ENCODE results near the gene RAB37.

Gene RAB37

DNA sequence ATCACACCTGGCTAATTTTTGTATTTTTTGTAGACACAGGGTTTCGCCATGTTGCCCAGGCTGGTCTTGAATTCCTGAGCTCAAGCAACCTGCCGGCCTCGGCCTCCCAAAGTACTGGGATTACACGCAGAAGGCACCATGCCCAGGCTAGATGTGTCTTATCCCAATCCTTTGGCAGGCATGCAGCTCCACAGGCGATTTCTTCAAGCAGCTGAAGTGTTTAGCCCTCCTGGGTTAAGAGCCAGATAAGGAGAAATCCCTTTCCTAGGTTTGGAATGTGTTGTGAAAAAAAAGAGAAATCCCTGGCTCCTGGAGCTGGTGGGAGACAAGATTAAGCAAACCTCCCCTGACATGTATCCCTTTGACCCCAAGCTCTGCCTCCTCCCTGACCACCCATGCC is 9.3 kb downstream of the RAB37 start:
- no peak for DNase-seq

DNA sequence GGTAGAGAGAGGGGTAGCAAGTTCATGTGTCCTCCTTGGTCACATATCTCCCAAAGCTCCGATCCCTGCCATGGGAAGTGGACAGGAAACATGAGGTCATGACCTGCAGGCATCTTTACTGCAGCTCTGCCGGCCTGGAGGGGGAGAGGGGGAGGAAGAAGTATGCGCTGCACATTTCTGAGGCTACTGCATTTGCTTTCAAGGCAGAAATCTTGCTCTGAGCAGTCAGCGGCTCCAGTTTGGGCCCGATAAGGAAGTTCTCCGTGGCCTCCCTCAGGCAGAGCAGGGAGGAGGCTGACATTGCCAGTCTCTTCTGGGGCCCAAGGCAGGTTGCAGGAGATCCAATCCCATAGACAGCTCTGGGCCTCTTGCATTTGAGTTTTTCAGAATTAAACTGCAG is 9.9 kb downstream of the RAB37 start:
- DNase-seq, result no peak

DNA sequence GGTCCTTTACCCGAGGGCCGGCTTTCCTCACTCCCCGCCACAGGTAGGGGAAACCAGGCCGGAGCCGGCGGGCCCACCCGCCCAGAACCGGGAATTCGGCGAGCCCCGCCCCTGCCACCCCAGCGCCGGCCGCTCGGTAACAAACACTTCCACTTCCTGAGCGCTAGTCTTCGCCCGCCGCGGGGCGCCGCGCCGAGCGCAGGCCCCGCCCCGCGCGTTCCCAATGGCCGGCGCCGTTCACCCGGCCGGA is 11.1 kb downstream of the RAB37 start:
- DNase-seq, result no peak

DNA sequence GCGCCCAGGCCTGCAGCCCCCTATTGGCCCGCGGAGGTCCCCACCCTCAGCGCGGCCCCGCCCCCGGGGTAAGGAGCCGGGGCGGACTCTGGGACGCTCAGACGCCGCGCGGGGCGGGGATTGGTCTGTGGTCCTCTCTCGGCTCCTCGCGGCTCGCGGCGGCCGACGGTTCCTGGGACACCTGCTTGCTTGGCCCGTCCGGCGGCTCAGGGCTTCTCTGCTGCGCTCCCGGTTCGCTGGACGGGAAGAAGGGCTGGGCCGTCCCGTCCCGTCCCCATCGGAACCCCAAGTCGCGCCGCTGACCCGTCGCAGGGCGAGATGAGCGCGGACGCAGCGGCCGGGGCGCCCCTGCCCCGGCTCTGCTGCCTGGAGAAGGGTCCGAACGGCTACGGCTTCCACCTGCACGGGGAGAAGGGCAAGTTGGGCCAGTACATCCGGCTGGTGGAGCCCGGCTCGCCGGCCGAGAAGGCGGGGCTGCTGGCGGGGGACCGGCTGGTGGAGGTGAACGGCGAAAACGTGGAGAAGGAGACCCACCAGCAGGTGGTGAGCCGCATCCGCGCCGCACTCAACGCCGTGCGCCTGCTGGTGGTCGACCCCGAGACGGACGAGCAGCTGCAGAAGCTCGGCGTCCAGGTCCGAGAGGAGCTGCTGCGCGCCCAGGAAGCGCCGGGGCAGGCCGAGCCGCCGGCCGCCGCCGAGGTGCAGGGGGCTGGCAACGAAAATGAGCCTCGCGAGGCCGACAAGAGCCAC is 11.6 kb downstream of the RAB37 start, which contains the start of gene NHERF1:
NHERF1 (plus strand) TSS at position 100 of the 750 bp plus-strand sequence; CDS start at position 319, 219 bp downstream.
- peak; percentile 97 for DNase-seq

DNA sequence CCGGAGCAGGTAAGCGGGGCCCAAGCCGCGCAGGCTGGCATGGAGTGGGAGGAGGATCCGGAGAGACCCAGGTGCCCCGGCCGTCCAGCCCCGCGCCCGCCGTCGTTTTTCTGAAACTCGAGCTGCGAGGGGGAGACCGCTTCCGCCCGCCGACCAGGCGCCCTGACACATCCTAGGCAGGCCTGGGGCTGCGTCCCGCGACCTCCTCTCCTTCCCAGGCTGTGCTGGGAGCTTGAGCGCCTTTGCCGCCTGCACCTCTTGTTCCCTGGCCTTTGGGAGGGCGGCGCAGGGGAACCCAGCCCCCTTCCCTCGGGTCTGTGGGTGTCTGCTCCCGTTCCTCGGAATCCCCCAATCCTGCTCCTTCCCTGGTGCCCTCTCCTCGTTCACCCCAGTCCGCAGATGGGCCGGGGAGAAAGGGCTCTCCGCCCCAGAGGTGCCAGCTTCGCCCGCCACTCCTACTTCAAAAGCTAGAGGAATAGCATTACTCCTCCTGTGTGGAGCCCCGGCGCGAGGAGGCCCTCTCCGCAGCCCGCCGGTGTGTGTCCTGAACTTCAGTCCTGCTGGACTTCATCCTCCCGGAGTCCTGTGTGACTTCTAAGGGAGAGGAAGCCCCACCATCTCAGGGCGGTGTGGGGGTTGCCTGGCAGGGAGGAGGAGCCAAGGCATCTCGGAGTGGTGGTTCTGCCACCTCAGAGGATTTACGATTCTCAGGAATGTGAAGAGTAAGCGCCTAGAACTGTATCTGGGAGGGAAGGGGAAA is 12.4 kb downstream of the RAB37 start:
- peak; percentile 61 for DNase-seq

DNA sequence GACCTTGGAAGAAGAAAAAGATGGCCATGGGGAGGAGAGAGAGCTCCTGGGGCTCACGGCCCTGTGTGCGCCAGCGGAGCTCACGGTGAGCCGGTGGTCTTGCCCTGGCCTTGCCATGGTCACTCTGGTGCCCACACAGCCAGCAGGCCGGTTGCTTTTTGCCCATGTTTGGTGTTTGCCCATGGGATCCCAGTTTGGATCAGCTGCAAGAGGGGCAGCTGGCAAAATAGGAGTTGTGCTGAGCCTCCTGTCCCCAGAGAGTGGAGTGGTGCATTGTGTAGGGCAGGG is 12.9 kb downstream of the RAB37 start:
- DNase-seq, result no peak

DNA sequence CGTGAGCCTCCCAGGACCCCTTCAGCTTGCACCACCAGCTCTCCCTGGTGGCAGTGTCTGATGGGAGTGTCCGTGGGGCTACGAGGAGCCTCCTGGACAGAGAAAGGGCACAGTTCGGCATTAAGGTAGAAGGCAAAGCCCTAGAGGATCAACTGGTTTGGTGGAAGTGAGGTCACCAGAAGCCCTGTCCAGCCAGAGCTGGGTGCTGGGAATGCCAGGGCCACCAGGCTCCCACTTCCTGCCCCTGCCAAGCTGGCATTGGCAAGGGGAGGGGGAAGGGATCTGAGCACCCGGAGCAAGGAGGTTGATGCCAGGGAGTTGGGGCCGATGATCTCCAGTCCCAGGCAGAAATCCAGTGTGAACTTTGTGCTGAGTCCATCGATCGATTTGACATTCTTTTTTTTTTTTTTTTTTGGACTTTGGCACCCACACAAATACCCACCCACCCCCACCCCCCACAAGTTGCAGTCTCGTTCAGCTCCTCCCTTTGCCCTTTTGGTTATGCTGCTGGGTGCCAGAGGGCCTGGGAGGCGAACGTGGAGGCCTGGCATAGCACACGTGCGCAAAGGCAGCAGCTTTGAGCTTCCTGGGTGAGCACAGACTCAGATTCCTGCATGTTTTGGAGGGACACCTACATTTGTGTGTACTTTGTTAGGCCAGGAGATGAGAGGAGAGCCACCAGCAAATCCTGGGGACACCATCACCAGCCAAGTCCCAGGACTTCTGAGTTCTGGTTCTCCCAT is 13.4 kb downstream of the RAB37 start:
- DNase-seq, result no peak

DNA sequence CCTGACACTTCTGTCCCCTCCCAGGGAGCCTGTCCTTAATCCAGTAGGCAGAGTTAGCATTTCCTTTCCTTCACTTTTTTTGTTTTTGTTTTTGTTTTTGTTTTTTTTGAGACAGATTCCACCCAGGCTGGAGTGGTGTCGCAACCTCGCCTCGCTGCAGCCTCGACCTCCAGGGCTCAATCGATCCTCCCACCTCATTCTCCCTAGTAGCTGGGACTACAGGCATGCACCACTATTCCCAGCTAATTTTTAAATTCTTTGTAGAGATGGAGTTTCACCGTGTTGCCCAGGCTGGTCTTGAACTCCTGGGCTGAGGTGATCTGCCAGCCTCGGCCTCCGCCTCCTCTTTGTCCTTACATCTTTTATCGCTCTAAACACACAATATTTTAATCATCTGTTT is 15.4 kb downstream of the RAB37 start:
- no peak for DNase-seq

DNA sequence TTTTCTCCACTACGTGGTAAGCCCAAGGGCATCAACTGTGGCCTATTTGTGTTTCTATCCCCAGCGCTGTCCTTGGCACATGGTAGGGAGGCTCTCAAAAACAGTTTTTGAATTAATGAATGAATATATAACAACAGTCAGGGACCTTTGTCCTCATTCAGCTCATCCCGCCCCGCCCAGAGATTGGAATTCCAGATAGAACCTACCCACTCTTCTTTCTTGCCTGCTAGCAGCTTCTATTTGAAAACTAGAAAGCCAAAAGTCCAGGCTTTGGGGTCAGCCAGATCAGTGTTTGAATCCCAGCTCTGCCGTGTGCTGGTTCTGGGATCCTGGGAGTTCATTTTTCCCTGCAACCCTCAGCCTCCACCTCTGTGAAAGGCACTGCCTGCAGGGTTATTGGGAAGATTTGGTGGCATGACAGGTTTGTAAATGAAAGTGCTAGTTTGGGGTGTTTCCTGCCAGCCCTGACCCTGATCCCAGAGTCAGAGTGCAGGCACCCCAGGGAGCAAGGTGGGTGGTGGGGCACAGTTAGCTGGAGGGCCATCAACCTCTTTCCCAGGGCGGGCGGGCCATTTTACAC is 15.9 kb downstream of the RAB37 start:
- DNase-seq, result no peak

DNA sequence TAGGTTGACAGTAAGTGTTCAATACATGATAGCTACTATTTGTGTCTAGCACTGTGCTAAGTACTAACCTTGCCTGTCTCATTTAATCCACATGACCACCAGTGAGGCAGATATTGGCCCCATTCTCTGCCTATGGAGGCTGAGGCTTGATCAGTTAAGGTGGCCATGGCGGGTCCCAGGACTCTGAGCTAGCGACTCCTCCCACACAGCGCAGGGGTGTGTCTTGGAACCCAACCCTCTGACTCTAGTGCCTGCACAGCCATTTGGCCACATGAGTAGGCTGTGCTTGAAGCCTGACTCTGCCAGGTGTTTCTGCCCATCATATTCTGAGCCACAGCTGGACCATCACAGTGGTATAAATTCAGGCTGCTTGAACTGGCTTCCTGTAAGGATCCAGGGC is 17.8 kb downstream of the RAB37 start:
- DNase-seq, result no peak

DNA sequence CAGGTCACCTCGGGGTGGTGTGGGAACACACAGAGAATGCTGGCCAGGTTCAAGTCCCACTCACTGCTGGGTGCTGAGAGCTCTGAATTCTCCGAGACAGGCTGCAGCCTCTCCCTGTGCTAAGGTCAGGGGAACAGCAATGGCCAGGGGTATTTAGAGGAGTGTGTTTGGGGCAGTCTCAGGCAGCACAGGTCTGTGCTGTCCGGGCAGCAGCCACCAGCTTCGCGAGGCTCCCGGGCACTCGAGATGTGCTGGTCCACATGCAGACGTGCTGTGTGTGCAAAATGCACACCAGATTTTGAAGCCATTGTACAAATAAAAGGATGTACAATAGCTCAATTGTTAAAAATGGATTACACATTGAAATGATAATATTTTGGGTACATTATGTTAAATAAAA is 18.5 kb downstream of the RAB37 start:
- DNase-seq, result no peak

DNA sequence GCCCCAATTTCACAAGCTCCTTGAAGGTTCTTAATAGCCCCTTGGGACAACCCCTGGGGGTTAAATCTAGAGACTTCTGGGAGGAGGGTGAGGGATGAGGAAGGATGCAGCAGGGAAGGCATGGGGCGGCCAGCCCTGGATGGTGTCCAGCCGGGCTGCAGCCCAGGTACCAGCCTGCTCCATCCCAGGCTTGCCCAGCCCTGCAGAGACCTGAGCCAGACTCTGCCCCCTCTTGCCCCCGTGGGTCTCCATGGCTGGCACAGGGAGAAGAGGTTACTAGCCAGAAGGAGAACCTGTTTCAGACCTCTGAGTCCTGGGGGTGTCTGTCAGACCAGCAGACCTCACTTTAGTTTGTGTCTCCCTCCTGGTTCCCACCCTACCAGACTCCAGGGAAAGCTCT is 19.8 kb downstream of the RAB37 start:
- DNase-seq, result no peak

DNA sequence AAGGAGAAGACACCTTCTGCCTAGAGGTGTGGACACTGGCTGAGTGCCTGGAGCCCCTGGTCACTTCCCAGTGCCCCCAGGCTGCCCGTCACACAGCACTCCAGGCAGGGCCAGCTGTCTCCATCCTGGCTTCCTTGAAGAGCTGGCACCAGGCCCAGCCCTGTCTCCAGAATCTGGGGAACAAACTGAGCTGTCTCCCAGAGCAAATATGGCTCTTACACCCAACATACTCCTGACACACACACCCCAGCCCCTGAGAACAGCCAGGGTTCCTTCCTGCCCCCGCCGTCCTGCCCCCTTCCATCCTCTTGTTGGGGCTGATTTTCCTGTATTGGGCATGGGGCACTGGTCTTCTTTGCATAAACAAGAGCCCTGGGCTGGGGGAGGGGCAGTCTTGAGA is 20.4 kb downstream of the RAB37 start:
- DNase-seq, result no peak

DNA sequence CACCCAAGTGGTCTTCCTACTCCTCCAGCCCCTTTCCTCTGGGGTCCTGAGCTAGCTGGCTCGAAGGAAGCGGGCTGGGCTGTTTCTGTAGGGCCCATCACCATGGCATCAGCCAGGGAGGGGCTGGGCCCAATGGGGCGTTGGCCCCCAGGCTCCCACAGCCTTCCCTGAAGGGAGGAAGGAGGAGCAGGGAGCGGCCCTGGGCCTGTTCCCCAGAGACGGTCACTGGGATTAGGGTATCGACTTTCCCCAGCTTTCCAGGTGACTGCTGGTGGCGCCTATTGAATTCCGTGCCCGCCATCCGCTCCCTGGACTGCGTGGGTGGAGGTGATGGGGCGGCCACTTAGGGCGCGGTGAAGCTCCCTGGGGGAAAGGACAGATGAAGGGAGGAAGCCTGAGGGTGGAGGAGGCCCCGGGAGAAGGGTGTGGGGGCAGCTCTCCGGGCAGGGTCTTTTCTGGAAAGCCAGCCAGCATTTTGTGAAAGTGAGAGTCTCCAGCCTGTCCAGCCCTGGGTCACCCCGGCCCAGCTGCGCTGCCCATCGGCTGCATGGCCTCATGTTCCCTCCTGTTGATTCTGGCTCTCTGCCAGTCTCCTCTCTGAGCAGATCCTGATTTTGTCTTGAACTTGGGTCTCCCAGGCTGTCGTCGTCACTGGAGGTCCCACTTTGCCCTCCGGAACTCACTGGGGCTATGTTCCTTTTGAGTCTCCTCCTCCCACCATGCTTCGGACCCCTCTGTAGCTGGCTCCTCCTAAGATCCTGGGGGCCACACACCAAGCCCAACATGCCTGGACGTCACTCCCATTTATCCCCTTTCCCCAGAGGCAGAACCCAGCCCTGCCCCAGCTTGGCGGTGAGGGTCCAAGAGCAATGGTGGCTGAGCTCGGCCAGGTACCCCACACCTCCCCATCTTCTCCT is 21.1 kb downstream of the RAB37 start:
- DNase-seq, result no peak

DNA sequence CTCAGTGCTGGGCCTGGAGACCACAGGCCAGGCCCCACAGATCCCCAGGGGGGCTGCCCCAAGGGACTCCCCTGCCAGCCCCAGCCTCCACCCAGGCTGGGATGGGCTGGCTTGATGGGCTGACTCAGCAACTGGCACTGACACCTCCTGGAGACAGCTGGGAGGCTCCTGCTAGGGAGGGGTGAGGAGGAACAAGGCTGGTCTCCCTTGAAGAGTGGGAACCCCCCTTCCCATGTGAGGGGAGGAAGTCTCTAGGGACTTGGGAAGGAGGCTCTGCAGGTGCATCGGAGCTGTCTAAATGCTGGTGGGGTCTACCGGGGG is 21.8 kb downstream of the RAB37 start:
- peak; percentile 51 for DNase-seq

DNA sequence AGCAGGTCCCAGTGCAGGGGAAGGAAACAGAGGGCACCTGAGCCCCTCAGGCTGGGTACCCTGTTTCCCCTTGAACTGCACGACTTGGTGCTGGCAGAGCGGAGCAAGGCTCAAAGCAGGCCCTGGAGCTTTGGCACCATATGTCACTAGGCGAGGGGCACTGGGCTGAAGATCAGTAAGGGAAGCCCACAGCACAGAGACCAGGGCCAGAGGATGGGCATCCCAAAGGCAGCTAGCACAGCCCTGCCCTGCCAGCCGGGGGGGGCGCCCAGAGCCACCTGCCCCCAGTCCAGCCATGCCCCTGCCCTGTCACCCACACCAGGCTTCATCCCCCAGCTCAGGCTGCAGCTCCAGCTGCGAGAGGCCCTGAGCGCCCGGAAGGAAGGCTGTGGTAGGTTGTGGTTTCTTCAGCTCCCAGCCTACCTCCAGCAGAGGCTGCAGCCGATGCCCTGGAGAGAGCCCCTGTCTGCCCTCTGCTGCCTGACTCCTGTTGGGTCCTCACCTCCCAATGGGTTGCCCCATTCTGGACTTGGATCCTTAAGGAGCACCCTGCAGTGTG is 22.3 kb downstream of the RAB37 start:
- peak; percentile 81 for DNase-seq

DNA sequence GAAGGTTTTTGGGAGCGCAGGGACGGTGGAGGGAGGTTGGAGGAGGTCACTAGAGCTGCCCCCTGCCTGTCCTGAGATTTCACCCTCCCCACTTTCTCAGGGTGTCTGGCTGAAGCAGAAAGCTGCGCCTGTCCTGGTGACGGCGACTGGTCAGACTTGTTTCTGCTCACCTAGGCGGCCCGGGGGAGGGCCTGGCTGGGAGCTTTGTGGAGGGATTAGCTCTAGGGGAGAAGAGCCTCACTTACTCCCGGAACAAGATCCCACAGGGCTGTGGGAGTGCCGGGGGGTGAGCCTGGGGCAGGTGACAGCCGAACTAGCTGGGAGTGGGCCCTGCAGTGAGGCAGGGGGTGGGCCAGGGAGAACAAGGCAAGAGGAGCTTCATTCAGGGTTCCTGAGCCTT is 22.9 kb downstream of the RAB37 start:
- no peak for DNase-seq

DNA sequence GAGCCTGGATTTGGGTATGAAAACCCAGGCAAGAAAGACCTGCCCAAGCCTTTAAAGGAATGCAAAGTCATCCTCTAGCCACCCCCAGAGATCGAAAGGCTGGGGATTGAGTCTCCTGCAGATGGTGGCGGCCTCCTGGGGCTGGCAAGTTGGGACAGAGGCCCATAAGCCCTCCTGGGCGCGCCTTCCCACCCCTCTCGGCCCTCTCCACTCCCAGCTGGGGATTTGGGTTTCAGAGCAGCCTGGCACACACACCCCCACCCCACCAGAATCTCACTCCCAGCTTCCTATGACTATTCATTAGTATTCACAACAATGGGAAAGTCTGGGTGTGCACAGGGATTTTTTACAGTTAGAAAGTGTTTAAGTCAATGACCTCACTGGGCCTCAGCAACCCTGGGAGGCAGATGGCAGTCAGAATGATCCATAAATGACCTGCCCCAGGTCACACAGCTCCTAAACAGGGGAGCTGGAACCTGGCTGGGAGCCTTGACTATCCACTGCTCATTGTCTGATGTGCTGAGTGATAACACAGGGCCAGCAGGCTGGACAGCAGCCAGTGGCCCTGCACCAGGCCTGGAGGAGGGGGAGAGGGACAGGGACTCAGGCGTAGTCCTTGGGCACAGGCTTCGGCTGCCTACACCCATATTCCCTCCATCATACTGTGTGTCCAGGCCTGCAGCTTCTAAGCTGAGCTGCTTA is 23.5 kb downstream of the RAB37 start:
- no peak for DNase-seq

DNA sequence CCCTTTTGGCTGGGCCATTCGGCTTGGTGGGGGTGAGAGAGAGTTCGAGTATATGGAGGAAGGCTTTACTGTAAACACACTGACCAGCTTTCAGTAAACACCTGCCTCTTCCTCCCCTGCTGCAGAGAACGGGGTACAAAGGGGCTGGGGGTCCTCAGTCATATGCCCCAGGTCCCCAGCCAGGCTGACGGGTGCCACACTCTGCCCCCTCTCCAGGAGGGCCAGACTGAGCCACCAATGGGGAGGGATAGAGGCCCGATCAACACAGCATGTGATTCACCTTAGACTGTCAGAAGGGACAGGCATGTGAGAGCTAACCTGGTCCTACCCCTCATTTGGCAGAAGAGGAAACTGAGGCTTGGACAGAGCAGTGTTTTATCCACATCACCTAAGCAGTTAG is 24.4 kb downstream of the RAB37 start:
- DNase-seq, result no peak

DNA sequence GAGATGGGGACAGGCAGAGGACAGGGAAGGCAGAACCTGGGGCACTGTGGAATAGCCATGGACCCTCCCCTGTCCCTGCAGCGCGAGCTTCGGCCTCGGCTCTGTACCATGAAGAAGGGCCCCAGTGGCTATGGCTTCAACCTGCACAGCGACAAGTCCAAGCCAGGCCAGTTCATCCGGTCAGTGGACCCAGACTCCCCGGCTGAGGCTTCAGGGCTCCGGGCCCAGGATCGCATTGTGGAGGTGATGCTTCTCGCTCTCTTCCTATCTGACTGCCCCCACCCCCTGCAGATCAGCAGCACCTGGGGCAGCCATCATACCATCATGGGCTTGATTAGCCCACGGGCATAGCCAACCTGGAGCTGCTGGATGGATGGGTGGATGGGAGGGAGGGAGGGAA is 24.9 kb downstream of the RAB37 start:
- no peak for DNase-seq

DNA sequence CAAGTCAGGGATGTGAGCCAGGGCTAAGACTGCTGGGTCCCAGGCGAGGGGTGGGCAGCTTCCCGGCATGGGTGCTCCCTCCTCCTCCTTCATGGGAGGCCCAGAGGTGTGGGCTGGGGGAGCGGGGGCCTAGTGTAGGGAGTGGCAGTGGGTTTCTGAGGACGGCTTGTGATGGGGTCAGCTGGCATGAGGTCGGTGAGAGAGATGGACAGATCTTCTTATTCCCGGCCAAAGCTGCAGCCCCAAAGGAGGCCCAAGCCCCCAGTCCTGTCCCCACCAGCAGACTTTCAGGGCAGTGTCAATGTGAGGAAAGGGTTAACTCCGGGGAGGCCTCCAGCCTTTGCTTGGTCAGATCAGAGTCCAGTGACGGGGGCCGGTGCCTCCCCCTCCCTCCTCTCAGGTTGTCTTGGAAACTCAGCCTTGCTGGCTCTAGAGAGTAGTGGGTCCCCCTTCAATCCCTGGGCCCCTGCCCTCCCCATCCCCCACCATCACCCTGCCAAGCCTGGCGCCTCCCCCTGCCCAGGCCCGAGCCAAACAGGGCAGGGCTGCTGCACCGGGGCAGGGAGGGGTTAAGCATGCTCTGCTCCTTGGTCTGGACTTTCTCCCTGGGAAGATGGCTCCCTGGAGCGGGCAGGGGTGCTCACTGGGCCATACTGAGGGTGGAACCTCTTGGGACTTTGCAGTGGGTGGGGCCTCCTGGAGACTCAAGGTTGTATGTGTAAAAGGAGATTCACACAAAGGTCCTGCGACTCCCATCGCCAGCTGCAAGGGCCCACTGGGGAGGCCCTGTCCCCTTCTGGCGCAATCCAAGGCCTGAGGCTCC is 26.7 kb downstream of the RAB37 start:
- DNase-seq, result no peak

Measured in activated CD4-positive, alpha-beta T cell treated with anti-CD3 and anti-CD28 coated beads, Interleukin-2, Interleukin-6, amounts not matched to agents 100 ng/mL and 50 ng/mL, durations not matched to agents 16 hours and 8 hours (primary cell).